Keratinocyte (primary cell): ENCODE measurements around the gene OLFML2B. TPM values are rescaled to one million over a fixed set of nuclear protein-coding genes. Genes with fewer than 3 reads are reported as not detected.

ENCODE experiments used
- DNase-seq: peaks from one replicate; pipeline ENCODE4 v3.0.0-alpha.2; 2011; ENCODE audit warnings: low read depth, missing footprints, low spot score
- FAIRE-seq: peaks from 2 replicates; lab custom pipeline; 2011; peaks lifted over from hg19 to GRCh38; lab: Jason Lieb, UNC
- H2AFZ ChIP-seq: 2 replicates; pipeline ENCODE4 v1.6.0; 2012; ENCODE audit warnings: low read length, control low read depth, inconsistent platforms; ENCODE audit not compliant: control insufficient read depth
- H3K27ac ChIP-seq: 2 replicates; pipeline ENCODE4 v1.5.1; 2011; ENCODE audit warnings: low read length; ENCODE audit not compliant: control insufficient read depth, insufficient read depth
- H3K27me3 ChIP-seq: 3 replicates; pipeline ENCODE4 v1.6.0; 2011; ENCODE audit warnings: low read length; ENCODE audit not compliant: control insufficient read depth, insufficient read depth; ENCODE audit errors: extremely low read depth
- H3K36me3 ChIP-seq, 2 experiments: 2 replicates in 1 of 2; 3 replicates in 1 of 2; pipeline ENCODE4 v1.5.1; 2011; ENCODE audit warnings: low read length in 2 of 2, mild to moderate bottlenecking in 1 of 2; ENCODE audit not compliant: control insufficient read depth in 2 of 2, insufficient read depth in 2 of 2; ENCODE audit errors: extremely low read depth in 1 of 2
- H3K4me1 ChIP-seq: 3 replicates; pipeline ENCODE4 v1.5.1; 2011; ENCODE audit warnings: low read length; ENCODE audit not compliant: control insufficient read depth, insufficient read depth; ENCODE audit errors: extremely low read depth
- H3K4me2 ChIP-seq: 3 replicates; pipeline ENCODE4 v1.6.0; 2011; ENCODE audit warnings: low read depth, low read length; ENCODE audit not compliant: control insufficient read depth, insufficient read depth; ENCODE audit errors: extremely low read depth
- H3K4me3 ChIP-seq, 3 experiments: fragments of 200-600 bp in 1 of 3; sonication (generic) in 1 of 3; 2 replicates in 2 of 3; 3 replicates in 1 of 3; pipeline ENCODE4 v1.5.1; 2011 to 2016; ENCODE audit warnings: low read length in 3 of 3, mild to moderate bottlenecking in 3 of 3, control low read depth in 2 of 3, inconsistent platforms in 1 of 3, low read depth in 1 of 3, mixed read lengths in 1 of 3, mixed run types in 1 of 3, moderate library complexity in 1 of 3; ENCODE audit not compliant: control insufficient read depth in 2 of 3, insufficient read depth in 2 of 3; ENCODE audit errors: extremely low read depth in 1 of 3
- H3K79me2 ChIP-seq: 2 replicates; pipeline ENCODE4 v1.6.0; 2012; ENCODE audit warnings: low read length; ENCODE audit not compliant: control insufficient read depth, insufficient read depth
- H3K9ac ChIP-seq: 3 replicates; pipeline ENCODE4 v1.6.0; 2011; ENCODE audit warnings: low read length; ENCODE audit not compliant: control insufficient read depth, insufficient read depth; ENCODE audit errors: extremely low read depth
- H3K9me1 ChIP-seq: 3 replicates; pipeline ENCODE4 v1.6.0; 2011; ENCODE audit warnings: low read length; ENCODE audit not compliant: control insufficient read depth, insufficient read depth; ENCODE audit errors: extremely low read depth
- H3K9me3 ChIP-seq: 2 replicates; pipeline ENCODE4 v1.5.1; 2012; ENCODE audit warnings: low read depth, low read length; ENCODE audit not compliant: control insufficient read depth
- H4K20me1 ChIP-seq: 3 replicates; pipeline ENCODE4 v1.6.0; 2011; ENCODE audit warnings: low read length; ENCODE audit not compliant: control insufficient read depth, insufficient read depth; ENCODE audit errors: extremely low read depth
- CTCF ChIP-seq, 3 experiments: IDR thresholded peaks in 1 of 3; conservative IDR thresholded peaks in 1 of 3; optimal IDR thresholded peaks in 1 of 3; 2 replicates in 2 of 3; 3 replicates in 1 of 3; pipeline versions ENCODE3 to v1.5.1; 2011; ENCODE audit warnings: low read length in 3 of 3, mild to moderate bottlenecking in 3 of 3, moderate library complexity in 2 of 3, control low read depth in 1 of 3, inconsistent platforms in 1 of 3; ENCODE audit not compliant: insufficient read depth in 2 of 3; ENCODE audit errors: extremely low read depth in 1 of 3
- EZH2 ChIP-seq: IDR thresholded peaks from one replicate; pipeline ENCODE4 v1.6.1; 2012; ENCODE audit warnings: inconsistent platforms, mild to moderate bottlenecking, low read length, moderate library complexity
- dilution Hi-C: fragments of 300-500 bp; cut with MboI; formaldehyde crosslinking; loops from one replicate; pipeline ENCODE4 v1.7.0; 2020; ENCODE audit warnings: low sequenced_read_pairs; ENCODE audit not compliant: extremely low pct_ligation_motif_present
- polyA plus RNA-seq, 5 experiments: library from polyadenylated mRNA; depleted of rRNA in 3 of 5; stranded (reverse) in 3 of 5; stranded (forward) in 1 of 5; unstranded in 1 of 5; fragments of >200 nt; gene quantifications; 1 replicate in 1 of 5; 2 replicates in 3 of 5; 3 replicates in 1 of 5; pipeline versions ENCODE4 v1.2.1 to v1.2.3, GENCODE V29; 2011 to 2012; ENCODE audit warnings: missing spikeins in 2 of 5, low read depth in 1 of 5, low replicate concordance in 1 of 5

Gene OLFML2B
- polyA plus RNA-seq, 1 donor (not counting 4 experiments of a cell fraction or from before 2014, with no cell fraction given) = not detected

GRCh38 chr1:162029157-162029556 lies 5.5 kb upstream of the OLFML2B start:
- H3K36me3 ChIP-seq = no peaks in the 10 kb centered on the region
- H3K27me3 ChIP-seq = peaks cover 19% of the 10 kb centered on the region
- no peaks in the 10 kb centered on the region for H3K79me2 ChIP-seq
- no peaks in the 10 kb centered on the region for H3K9me3 ChIP-seq
- no peak overlapping the region for H3K4me2 ChIP-seq
- H3K9ac ChIP-seq = no peak overlapping the region
- H3K9me1 ChIP-seq = no peaks in the 10 kb centered on the region
- TF ChIP-seq CTCF (optimal IDR thresholded peaks at IDR 0.05 in 1 of 3, IDR thresholded peaks at IDR 0.05 in 1 of 3, conservative IDR thresholded peaks at IDR 0.05 in 1 of 3; ENCODE audit: extremely low read depth in 1 of 3, insufficient read depth in 2 of 3, low read length in 3 of 3) (no peak), EZH2 (no peak)
- no peak overlapping the region for H3K27ac ChIP-seq
- H2AFZ ChIP-seq = no peak overlapping the region
- DNase-seq (no peak), FAIRE-seq (no peak)
- dilution Hi-C loops = no loop called here
- H3K4me1 ChIP-seq = peaks cover 4% of the 10 kb centered on the region
- no peaks in the 10 kb centered on the region for H4K20me1 ChIP-seq
- no peak overlapping the region for H3K4me3 ChIP-seq

GRCh38 chr1:162028726-162029125 lies 5.1 kb upstream of the OLFML2B start:
- no peak for TF ChIP-seq EZH2
- TF ChIP-seq CTCF (optimal IDR thresholded peaks at IDR 0.05 in 1 of 3, IDR thresholded peaks at IDR 0.05 in 1 of 3, conservative IDR thresholded peaks at IDR 0.05 in 1 of 3; ENCODE audit: extremely low read depth in 1 of 3, insufficient read depth in 2 of 3, low read length in 3 of 3) = no peak
- DNase-seq (no peak), FAIRE-seq (no peak)
- Histone ChIP-seq H3K36me3 (no peaks in the 10 kb centered on the region), H4K20me1 (no peaks in the 10 kb centered on the region), H3K27ac (no peak overlapping the region), H3K9me1 (no peaks in the 10 kb centered on the region), H3K9me3 (no peaks in the 10 kb centered on the region), H3K79me2 (no peaks in the 10 kb centered on the region), H3K4me3 (no peak overlapping the region), H3K4me2 (no peak overlapping the region), H2AFZ (no peak overlapping the region), H3K27me3 (peaks cover 19% of the 10 kb centered on the region), H3K4me1 (peaks cover 4% of the 10 kb centered on the region), H3K9ac (no peak overlapping the region)
- dilution Hi-C loops = no loop called here
